A673 (cell line): ENCODE measurements around the gene AOPEP.

Source experiments
- EZH2 ChIP-seq: fragments of 200-600 bp; sonication (generic); IDR thresholded peaks from 2 replicates; pipeline ENCODE4 v1.6.1; 2017; ENCODE audit warnings: borderline replicate concordance, low read depth, mild to moderate bottlenecking, mixed read lengths, antibody characterized with exemption, low read length; ENCODE audit not compliant: poor library complexity, severe bottlenecking
- TF ChIP-seq, protein P1 (sequence below): fragments of 300-800, 200-600 bp; sonication (generic); conservative IDR thresholded peaks from 2 replicates; pipeline ENCODE4 v1.5.1; 2017; ENCODE audit warnings: low read depth, mild to moderate bottlenecking, antibody characterized with exemption, low read length, moderate library complexity, mixed read lengths

DNA sequence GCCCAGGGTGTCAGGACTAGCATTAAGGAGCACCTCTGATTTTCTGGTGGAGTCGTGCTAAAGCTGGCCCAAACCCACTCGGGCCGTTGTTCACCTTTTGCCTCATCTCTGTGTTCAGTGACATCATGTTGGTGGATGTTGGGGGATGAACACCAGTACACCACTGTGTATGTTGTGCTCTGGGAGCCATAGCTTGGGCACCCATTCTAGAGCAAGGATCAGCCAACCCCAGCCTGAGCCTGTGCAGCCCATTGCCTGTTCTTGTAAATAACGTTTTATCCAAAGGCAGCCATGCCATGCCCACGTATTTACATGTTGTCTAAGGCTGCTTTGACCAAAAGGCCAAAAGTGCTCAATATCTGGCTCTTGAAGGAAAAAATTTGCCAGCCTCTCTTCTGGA, 345.4 kb downstream of the AOPEP start:
- TF ChIP-seq, protein P1, sequence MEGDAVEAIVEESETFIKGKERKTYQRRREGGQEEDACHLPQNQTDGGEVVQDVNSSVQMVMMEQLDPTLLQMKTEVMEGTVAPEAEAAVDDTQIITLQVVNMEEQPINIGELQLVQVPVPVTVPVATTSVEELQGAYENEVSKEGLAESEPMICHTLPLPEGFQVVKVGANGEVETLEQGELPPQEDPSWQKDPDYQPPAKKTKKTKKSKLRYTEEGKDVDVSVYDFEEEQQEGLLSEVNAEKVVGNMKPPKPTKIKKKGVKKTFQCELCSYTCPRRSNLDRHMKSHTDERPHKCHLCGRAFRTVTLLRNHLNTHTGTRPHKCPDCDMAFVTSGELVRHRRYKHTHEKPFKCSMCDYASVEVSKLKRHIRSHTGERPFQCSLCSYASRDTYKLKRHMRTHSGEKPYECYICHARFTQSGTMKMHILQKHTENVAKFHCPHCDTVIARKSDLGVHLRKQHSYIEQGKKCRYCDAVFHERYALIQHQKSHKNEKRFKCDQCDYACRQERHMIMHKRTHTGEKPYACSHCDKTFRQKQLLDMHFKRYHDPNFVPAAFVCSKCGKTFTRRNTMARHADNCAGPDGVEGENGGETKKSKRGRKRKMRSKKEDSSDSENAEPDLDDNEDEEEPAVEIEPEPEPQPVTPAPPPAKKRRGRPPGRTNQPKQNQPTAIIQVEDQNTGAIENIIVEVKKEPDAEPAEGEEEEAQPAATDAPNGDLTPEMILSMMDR: no peak
- TF ChIP-seq EZH2: no peak
